GM12878 (cell line): ENCODE measurements around the gene ARHGAP15. TPM values are rescaled to one million over a fixed set of nuclear protein-coding genes. Genes with fewer than 3 reads are reported as not detected.

Experiments used
- ATAC-seq: fragments of 200-7000 bp; cut with Tn5 transposase; 3 replicates; pipeline ENCODE4 v1.9.1; 2020; ENCODE audit warnings: mild to moderate bottlenecking, moderate library complexity
- BruUV-seq: library from RNA; stranded (reverse); fragments of 400-500 nt; replicated peaks from 2 replicates; lab custom pipeline; 2021; lab: Mats Ljungman, UMichigan
- CTCF ChIA-PET: fragments of 300-600 bp; sonication (Branson Sonifier 250); formaldehyde crosslinking; extraction: SDS; loops from one replicate; lab custom pipeline; 2021; ENCODE audit warnings: inconsistent platforms; lab: Yijun Ruan, JAX
- POLR2A ChIA-PET: fragments of 350-600 bp; formaldehyde crosslinking; extraction: SDS; loops from one replicate; lab custom pipeline; 2021; ENCODE audit warnings: inconsistent platforms; lab: Charles Lee
- RAD21 ChIA-PET: fragments of 300-600 bp; sonication (Branson Sonifier 250); formaldehyde crosslinking; loops from one replicate; lab custom pipeline; 2023; ENCODE audit warnings: antibody characterized with exemption; ENCODE audit not compliant: unreplicated experiment; lab: Charles Lee
- SMC1A ChIA-PET: fragments of 300-600 bp; sonication (Branson Sonifier 250); formaldehyde crosslinking; loops from one replicate; lab custom pipeline; 2023; ENCODE audit not compliant: unreplicated experiment, uncharacterized antibody; lab: Charles Lee
- DNase-seq: peaks from one replicate; pipeline ENCODE4 v3.0.0-alpha.2; 2011; ENCODE audit warnings: low read depth, low spot score
- FAIRE-seq: peaks from 3 replicates; lab custom pipeline; 2011; peaks lifted over from hg19 to GRCh38; lab: Jason Lieb, UNC
- H2AFZ ChIP-seq: 2 replicates; pipeline ENCODE4 v1.6.0; 2011; ENCODE audit warnings: low read depth, low read length, control low read depth; ENCODE audit not compliant: control insufficient read depth
- H3K27ac ChIP-seq: 2 replicates; pipeline ENCODE4 v1.5.1; 2011; ENCODE audit warnings: control low read depth; ENCODE audit not compliant: control insufficient read depth, insufficient read depth
- H3K27me3 ChIP-seq, 2 experiments: replicated peaks in 1 of 2; 2 replicates each; pipeline versions ENCODE4 v1.6.0 to v1.6.1; 2011; ENCODE audit warnings: low read length in 1 of 2; ENCODE audit not compliant: control insufficient read depth in 2 of 2, insufficient read depth in 2 of 2
- H3K36me3 ChIP-seq, 2 experiments: 2 replicates each; pipeline ENCODE4 v1.5.1; 2011; ENCODE audit warnings: low read length in 1 of 2; ENCODE audit not compliant: control insufficient read depth in 2 of 2, insufficient read depth in 2 of 2
- H3K4me1 ChIP-seq: 2 replicates; pipeline ENCODE4 v1.6.1; 2011; ENCODE audit warnings: mild to moderate bottlenecking, low read length, moderate library complexity, mixed read lengths; ENCODE audit not compliant: control insufficient read depth, insufficient read depth
- H3K4me2 ChIP-seq: 2 replicates; pipeline ENCODE4 v1.6.0; 2011; ENCODE audit warnings: control low read depth; ENCODE audit not compliant: control insufficient read depth, insufficient read depth
- H3K4me3 ChIP-seq: fragments of 200-600 bp; sonication (generic); 2 replicates; pipeline ENCODE4 v1.5.1; 2016
- H3K79me2 ChIP-seq: 2 replicates; pipeline ENCODE4 v1.6.0; 2011; ENCODE audit warnings: low read length; ENCODE audit not compliant: control insufficient read depth, insufficient read depth
- H3K9ac ChIP-seq: 2 replicates; pipeline ENCODE4 v1.8.0; 2011; ENCODE audit warnings: low read length, control low read depth, mixed read lengths; ENCODE audit not compliant: control insufficient read depth, insufficient read depth
- H3K9me3 ChIP-seq: replicated peaks from 3 replicates; pipeline ENCODE4 v1.5.1; 2011; ENCODE audit warnings: mild to moderate bottlenecking, low read length; ENCODE audit not compliant: control insufficient read depth, insufficient read depth
- H4K20me1 ChIP-seq: 2 replicates; pipeline ENCODE4 v1.6.0; 2011; ENCODE audit not compliant: control insufficient read depth, insufficient read depth
- ASH2L ChIP-seq: fragments of 300-600, 200-600 bp; sonication (generic); IDR thresholded peaks from 2 replicates; pipeline ENCODE4 v1.6.1; 2017; ENCODE audit warnings: low read depth, mild to moderate bottlenecking, borderline replicate concordance
- CBX5 ChIP-seq: sonication (generic); IDR thresholded peaks from 2 replicates; pipeline ENCODE4 v1.6.1; 2016; ENCODE audit warnings: low read depth, moderate library complexity, mild to moderate bottlenecking, inconsistent platforms
- CHD4 ChIP-seq: fragments of 200-600 bp; sonication (generic); IDR thresholded peaks from 2 replicates; pipeline ENCODE4 v1.6.1; 2016; ENCODE audit warnings: mild to moderate bottlenecking
- GABPA ChIP-seq: IDR thresholded peaks from 2 replicates; pipeline ENCODE4 v1.6.1; 2014; ENCODE audit warnings: antibody characterized with exemption, low read depth, mild to moderate bottlenecking, inconsistent platforms
- MTA2 ChIP-seq: fragments of 450-650 bp; IDR thresholded peaks from 2 replicates; pipeline ENCODE4 v1.6.1; 2016; ENCODE audit warnings: low read depth, mild to moderate bottlenecking, moderate library complexity
- MXI1 ChIP-seq: fragments of 150-350 bp; IDR thresholded peaks from 2 replicates; pipeline ENCODE4 v1.6.1; 2011; ENCODE audit warnings: low read depth, mild to moderate bottlenecking, inconsistent platforms, low read length, improper control_type of control experiment
- MYC ChIP-seq: IDR thresholded peaks from 2 replicates; pipeline ENCODE4 v1.6.1; 2011; ENCODE audit warnings: mild to moderate bottlenecking, low read length, moderate library complexity, inconsistent platforms; ENCODE audit not compliant: insufficient read depth, insufficient replicate concordance, insufficient read length, severe bottlenecking
- POLR2AphosphoS5 ChIP-seq: IDR thresholded peaks from 2 replicates; pipeline ENCODE4 v1.6.1; 2011; ENCODE audit warnings: mild to moderate bottlenecking, low read length, inconsistent platforms
- PRDM15 ChIP-seq: fragments of 450-650 bp; formaldehyde crosslinking; IDR thresholded peaks from 2 replicates; pipeline ENCODE4 v1.4.0; 2020; ENCODE audit warnings: mild to moderate bottlenecking, moderate library complexity
- SKIL ChIP-seq: fragments of 450-650 bp; IDR thresholded peaks from 2 replicates; pipeline ENCODE4 v1.6.1; 2017; ENCODE audit warnings: mild to moderate bottlenecking, low read depth, inconsistent platforms; ENCODE audit not compliant: poor library complexity, severe bottlenecking
- ZNF207 ChIP-seq: fragments of 450-650 bp; IDR thresholded peaks from 2 replicates; pipeline ENCODE4 v1.6.1; 2014; ENCODE audit warnings: antibody characterized with exemption, mild to moderate bottlenecking, borderline replicate concordance
- ZNF217 ChIP-seq: fragments of 450-650 bp; IDR thresholded peaks from 2 replicates; pipeline ENCODE4 v1.6.1; 2017; ENCODE audit warnings: antibody characterized with exemption, mild to moderate bottlenecking
- WGBS: methylation state at CpG from one replicate; pipeline ENCODE4 v1.1.6; 2016; ENCODE audit warnings: low lambda C conversion rate; ENCODE audit not compliant: insufficient replicate concordance, insufficient coverage; ENCODE audit errors: missing lambda C conversion rate; 5-methylcytosine and 5-hydroxymethylcytosine counted together
- in situ Hi-C: fragments of 300-500 bp; cut with MboI; formaldehyde crosslinking; loops from 9 replicates; pipeline ENCODE4 v1.14.3; 2018; ENCODE audit warnings: mixed read lengths
- intact Hi-C: fragments of 100-400 bp; cut with micrococcal nuclease; formaldehyde crosslinking; loops from one replicate; pipeline ENCODE4 v1.14.2; 2022; ENCODE audit not compliant: unreplicated experiment
- polyA plus RNA-seq, 11 experiments: library from polyadenylated mRNA; depleted of rRNA in 4 of 11; unstranded in 6 of 11; stranded (reverse) in 5 of 11; fragments of >200 nt; fragmentation: Nextera tagmentation in 4 of 11; fragmentation: Illumina TruSeq in 1 of 11; extraction: Ambion mirVana in 4 of 11; extraction: Trizol in 1 of 11; gene quantifications; 1 replicate in 1 of 11; 2 replicates in 10 of 11; pipeline versions ENCODE4 v1.2.1 to v1.2.3, GENCODE V29; 2011 to 2016; ENCODE audit warnings: inconsistent platforms in 2 of 11, missing spikeins in 2 of 11, low read depth in 1 of 11
- total RNA-seq, 4 experiments: library from RNA; depleted of rRNA in 3 of 4; stranded (reverse); fragments of >200 nt in 3 of 4; fragmentation: Illumina TruSeq in 1 of 4; extraction: Trizol in 1 of 4; gene quantifications; 2 replicates each; pipeline versions ENCODE4 v1.2.1 to v1.2.3, GENCODE V29; 2013 to 2021

The ARHGAP15 gene
- total and polyA plus RNA-seq, 10 of the 15 experiments (the other 5 are each of a cell fraction or from before 2014, with no cell fraction given), result 38.0 to 92.6 (median 66.7) TPM

- POLR2A ChIA-PET, result no interaction called here
Observed at GRCh38 chr2:143649226-143649740, 520.1 kb downstream of the ARHGAP15 start.

More at GRCh38 chr2:143649226-143649740, 520.1 kb downstream of the ARHGAP15 start:
- FAIRE-seq (no peak), ATAC-seq (no peak), DNase-seq (no peak)
- Histone ChIP-seq H3K9ac (no peak overlapping the region), H3K4me2 (no peak overlapping the region), H2AFZ (no peak overlapping the region), H3K4me1 (no peaks in the 10 kb centered on the region), H3K27ac (no peak overlapping the region), H3K9me3 (peaks cover 2% of the 10 kb centered on the region), H3K4me3 (no peak overlapping the region), H3K36me3 (no peaks in the 10 kb centered on the region), H3K27me3 (no peaks in the 10 kb centered on the region), H4K20me1 (no peaks in the 10 kb centered on the region), H3K79me2 (no peaks in the 10 kb centered on the region)
- TF ChIP-seq MYC (no peak), PRDM15 (CRISPR knock-in tag) (no peak), ZNF207 (no peak), POLR2AphosphoS5 (no peak), CHD4 (no peak), GABPA (no peak), SKIL (no peak), MXI1 (no peak), MTA2 (no peak), ASH2L (no peak), CBX5 (no peak), ZNF217 (no peak)
- intact Hi-C loops, result no loop called here
- WGBS, result 98% methylated on average over 4 of the region's 4 CpGs
- ChIA-PET CTCF (no interaction called here), SMC1A (no interaction called here), RAD21 (no interaction called here)
- in situ Hi-C loops, result no loop called here
- no TSS peak for BruUV-seq
